Hematopoietic multipotent progenitor cell (in vitro differentiated cells): Measurements from ENCODE around the gene C2CD2L. TPM values are rescaled to one million over a fixed set of nuclear protein-coding genes. Genes with fewer than 3 reads are reported as not detected.

Experiments used
- total RNA-seq: library from RNA; depleted of rRNA; stranded (reverse); fragments of >200 nt; gene quantifications from one replicate; pipeline ENCODE4 v1.2.3, GENCODE V29; 2012

Gene C2CD2L
- total RNA-seq, 1 donor, result 7.8 TPM

Other genes starting within 250 kb of the C2CD2L start
- gene CXCR5, start 223.5 kb upstream of the C2CD2L start, total RNA-seq, result 0.54 TPM
- 17.5 TPM for gene BCL9L, start 181.4 kb upstream of the C2CD2L start, total RNA-seq
- gene UPK2, start 151.0 kb upstream of the C2CD2L start, total RNA-seq, result not detected
- not detected for gene FOXR1, start 135.6 kb upstream of the C2CD2L start, total RNA-seq
- gene CENATAC, start 109.2 kb upstream of the C2CD2L start, total RNA-seq, result 34.2 TPM
- gene RPS25, start 89.0 kb upstream of the C2CD2L start, total RNA-seq, result 1,067 TPM
- gene TRAPPC4, start 88.6 kb upstream of the C2CD2L start, total RNA-seq, result 70.6 TPM
- 23.7 TPM for gene SLC37A4, start 76.5 kb upstream of the C2CD2L start, total RNA-seq
- gene HYOU1, start 50.1 kb upstream of the C2CD2L start, total RNA-seq, result 68.4 TPM
- 55.2 TPM for gene VPS11, start 39.5 kb upstream of the C2CD2L start, total RNA-seq
- 9.2 TPM for gene HMBS, start 22.5 kb upstream of the C2CD2L start, total RNA-seq
- gene DPAGT1, start 5.5 kb upstream of the C2CD2L start, total RNA-seq, result 27.2 TPM
- gene HINFP, start 14.2 kb downstream of the C2CD2L start, total RNA-seq, result 27.5 TPM
- gene ABCG4, start 41.7 kb downstream of the C2CD2L start, total RNA-seq, result under 0.01 TPM
- gene NLRX1, start 61.4 kb downstream of the C2CD2L start, total RNA-seq, result 44.4 TPM
- gene NHERF4, start 78.1 kb downstream of the C2CD2L start, total RNA-seq, result 0.81 TPM
- gene CBL, start 99.0 kb downstream of the C2CD2L start, total RNA-seq, result 7.8 TPM
- gene MCAM, start 209.8 kb downstream of the C2CD2L start, total RNA-seq, result 1.3 TPM
- gene RNF26, start 227.2 kb downstream of the C2CD2L start, total RNA-seq, result 9.4 TPM
- gene C1QTNF5, start 233.5 kb downstream of the C2CD2L start, total RNA-seq, result under 0.01 TPM
- not detected for gene MFRP, start 239.4 kb downstream of the C2CD2L start, total RNA-seq